AG04450 (cell line): Measurements from ENCODE around the gene ETV2. TPM values are rescaled to one million over a fixed set of nuclear protein-coding genes. Genes with fewer than 3 reads are reported as not detected.
"Not testable (repeated sequence)": the region's sequence is repeated elsewhere in the genome, so short reads cannot be mapped to it uniquely, and the experiment has no call there.

Experiments used
- CTCF ChIA-PET: fragments of 300-600, 350-600 bp; formaldehyde crosslinking; extraction: SDS; loops from one replicate; lab custom pipeline; 2022; ENCODE audit warnings: antibody characterized with exemption, inconsistent platforms; lab: Charles Lee
- POLR2A ChIA-PET: fragments of 350-600 bp; formaldehyde crosslinking; extraction: SDS; loops from one replicate; lab custom pipeline; 2021; ENCODE audit warnings: antibody characterized with exemption, inconsistent platforms; lab: Yijun Ruan, JAX
- DNase-seq: peaks from one replicate; pipeline ENCODE4 v3.0.0-alpha.2; 2011; ENCODE audit warnings: low read depth, low spot score
- H3K27ac ChIP-seq: one replicate; pipeline ENCODE4 v1.5.1; 2012; ENCODE audit warnings: low read depth, low read length, control low read depth
- H3K27me3 ChIP-seq: one replicate; pipeline ENCODE4 v1.6.0; 2012; ENCODE audit warnings: low read length; ENCODE audit not compliant: control insufficient read depth, insufficient read depth
- H3K4me3 ChIP-seq: 2 replicates; pipeline ENCODE4 v1.5.1; 2011; ENCODE audit warnings: mild to moderate bottlenecking, low read depth, low read length, control low read depth
- H3K9me3 ChIP-seq: 2 replicates; pipeline ENCODE4 v1.5.1; 2012; ENCODE audit warnings: low read length; ENCODE audit not compliant: control insufficient read depth, insufficient read depth
- CTCF ChIP-seq: IDR thresholded peaks from 2 replicates; pipeline ENCODE4 v1.5.1; 2011; ENCODE audit warnings: low read depth, low read length, control low read depth, inconsistent platforms
- polyA minus RNA-seq: library from RNA; depleted of rRNA, polyadenylated mRNA; stranded (reverse); fragments of >200 nt; gene quantifications from 2 replicates; pipeline ENCODE4 v1.2.3, GENCODE V29; 2011; rRNA and poly(A)+ RNA removed
- polyA plus RNA-seq: library from polyadenylated mRNA; depleted of rRNA; stranded (reverse); fragments of >200 nt; gene quantifications from 2 replicates; pipeline ENCODE4 v1.2.3, GENCODE V29; 2011; rRNA removed

ETV2 gene
- polyA plus RNA-seq (0.33 and 0.36 TPM in 2 replicates), polyA minus RNA-seq (not detected in 2 replicates)

GRCh38 chr19:35641515-35642151 lies at the start of gene ETV2:
Gene ETV2, plus strand, starts transcription at chr19:35641745. Its CDS starts 716 bp downstream, at chr19:35642461.
- Histone ChIP-seq H3K9me3 (no peaks in the 10 kb centered on the region), H3K27me3 (no peaks in the 10 kb centered on the region), H3K27ac (peak within 1 kb of the TSS; percentile 0), H3K4me3 (no peak within 1 kb of the TSS)
- no peak for TF ChIP-seq CTCF
- ChIA-PET POLR2A (no interaction called here), CTCF (no interaction called here)
- DNase-seq, result no peak

GRCh38 chr19:35592226-35592625 lies 49.3 kb upstream of the ETV2 start:
- Histone ChIP-seq H3K27me3 (peaks cover 6% of the 10 kb centered on the region), H3K4me3 (no peak overlapping the region), H3K27ac (no peak overlapping the region), H3K9me3 (no peaks in the 10 kb centered on the region)
- CTCF ChIA-PET, result interaction anchor here (0.6 to 2.1 kb wide), 6 partner anchors 10 to 239 kb away, joined by 3 to 5 read pairs (median 3); no protein-coding TSS in a partner anchor
- POLR2A ChIA-PET, result no interaction called here
- TF ChIP-seq CTCF, result peak; percentile 56
- DNase-seq, result peak; percentile 3

- H3K4me3 ChIP-seq, H3K27me3 ChIP-seq, CTCF ChIA-PET, DNase-seq, H3K27ac ChIP-seq, POLR2A ChIA-PET, H3K9me3 ChIP-seq: not testable (repeated sequence)
Observed at GRCh38 chr19:35595026-35595425, 46.5 kb upstream of the ETV2 start.

GRCh38 chr19:35595928-35596327 lies 45.6 kb upstream of the ETV2 start:
- peaks cover 9% of the 10 kb centered on the region for H3K27me3 ChIP-seq
- no peak for DNase-seq
- POLR2A ChIA-PET, result no interaction called here
- H3K27ac ChIP-seq, result no peak overlapping the region
- H3K9me3 ChIP-seq, result no peaks in the 10 kb centered on the region
- TF ChIP-seq CTCF, result no peak
- H3K4me3 ChIP-seq, result no peak overlapping the region
- CTCF ChIA-PET, result no interaction called here

- DNase-seq, result no peak
- no peak overlapping the region for H3K4me3 ChIP-seq
- CTCF ChIA-PET, result no interaction called here
- H3K27ac ChIP-seq, result no peak overlapping the region
- no peaks in the 10 kb centered on the region for H3K9me3 ChIP-seq
- no peak for TF ChIP-seq CTCF
- POLR2A ChIA-PET, result interaction anchor here (0.5 to 0.7 kb wide), 2 partner anchors 15 to 86 kb away, joined by 3 read pairs; no protein-coding TSS in a partner anchor
- peaks cover 11% of the 10 kb centered on the region for H3K27me3 ChIP-seq
Observed at GRCh38 chr19:35596366-35596999, 45.1 kb upstream of the ETV2 start.
